Measurements from ENCODE around the gene EYS. TPM values are rescaled to one million over a fixed set of nuclear protein-coding genes. Genes with fewer than 3 reads are reported as not detected.

EYS gene
- total RNA-seq, 1 donor from 2014 or later: 2.1 TPM

- Histone ChIP-seq H3K4me1 (ENCODE audit: control insufficient read depth in 3 of 3, insufficient read depth in 3 of 3, low read length in 3 of 3) (no peaks in the 10 kb centered on the region), H3K9ac (ENCODE audit: low read depth in 1 of 3, low read length in 3 of 3) (no peak overlapping the region), H3K27ac (ENCODE audit: low read depth, low read length) (no peak overlapping the region), H3K36me3 (ENCODE audit: control insufficient read depth in 3 of 3, insufficient read depth in 3 of 3, low read length in 3 of 3) (no peaks in the 10 kb centered on the region), H3K9me3 (ENCODE audit: control insufficient read depth in 3 of 3, low read length in 3 of 3) (peaks cover 0 to 2% (median 0%) of the 10 kb centered on the region in 3 donors), H3K4me3 (ENCODE audit: low read length in 3 of 3) (no peak overlapping the region), H3K27me3 (ENCODE audit: control insufficient read depth in 3 of 3, insufficient read depth in 3 of 3, low read length in 3 of 3) (no peaks in the 10 kb centered on the region)
Measured at GRCh38 chr6:64293298-64293697, 1413.7 kb downstream of the EYS start.

DNA sequence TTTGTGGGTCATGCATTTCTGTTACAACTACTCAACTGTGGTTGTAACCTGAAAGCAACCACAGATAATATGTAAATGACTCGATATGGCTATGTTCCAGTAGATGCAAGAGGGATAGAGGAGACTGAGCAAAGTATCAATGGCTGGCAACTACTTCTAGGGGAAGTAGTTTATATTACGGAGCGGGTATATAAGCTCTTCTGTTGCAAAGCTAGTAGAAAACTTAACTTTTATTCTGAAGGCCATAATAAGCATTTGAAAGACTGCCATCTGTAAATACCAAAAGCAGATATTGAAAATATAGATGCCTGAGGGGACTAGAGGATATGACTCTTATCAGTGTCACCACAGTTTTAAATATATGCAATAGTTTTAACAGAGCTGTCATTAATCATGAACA is 1416.2 kb downstream of the EYS start:
- H3K36me3 ChIP-seq (ENCODE audit: control insufficient read depth in 3 of 3, insufficient read depth in 3 of 3, low read length in 3 of 3): no peaks in the 10 kb centered on the region
- H3K27ac ChIP-seq (ENCODE audit: low read depth, low read length): no peak overlapping the region
- no peaks in the 10 kb centered on the region for H3K9me3 ChIP-seq (ENCODE audit: control insufficient read depth in 3 of 3, low read length in 3 of 3)
- H3K4me1 ChIP-seq (ENCODE audit: control insufficient read depth in 3 of 3, insufficient read depth in 3 of 3, low read length in 3 of 3): no peaks in the 10 kb centered on the region
- H3K27me3 ChIP-seq (ENCODE audit: control insufficient read depth in 3 of 3, insufficient read depth in 3 of 3, low read length in 3 of 3): no peaks in the 10 kb centered on the region
- no peak overlapping the region for H3K9ac ChIP-seq (ENCODE audit: low read depth in 1 of 3, low read length in 3 of 3)
- no peak overlapping the region for H3K4me3 ChIP-seq (ENCODE audit: low read length in 3 of 3)

GRCh38 chr6:64289931-64290330 is 1417.1 kb downstream of the EYS start:
- Histone ChIP-seq H3K9ac (ENCODE audit: low read depth in 1 of 3, low read length in 3 of 3) (no peak overlapping the region), H3K4me1 (ENCODE audit: control insufficient read depth in 3 of 3, insufficient read depth in 3 of 3, low read length in 3 of 3) (no peaks in the 10 kb centered on the region), H3K4me3 (ENCODE audit: low read length in 3 of 3) (no peak overlapping the region), H3K9me3 (ENCODE audit: control insufficient read depth in 3 of 3, low read length in 3 of 3) (no peaks in the 10 kb centered on the region), H3K27ac (ENCODE audit: low read depth, low read length) (no peak overlapping the region), H3K36me3 (ENCODE audit: control insufficient read depth in 3 of 3, insufficient read depth in 3 of 3, low read length in 3 of 3) (no peaks in the 10 kb centered on the region), H3K27me3 (ENCODE audit: control insufficient read depth in 3 of 3, insufficient read depth in 3 of 3, low read length in 3 of 3) (no peaks in the 10 kb centered on the region)

DNA sequence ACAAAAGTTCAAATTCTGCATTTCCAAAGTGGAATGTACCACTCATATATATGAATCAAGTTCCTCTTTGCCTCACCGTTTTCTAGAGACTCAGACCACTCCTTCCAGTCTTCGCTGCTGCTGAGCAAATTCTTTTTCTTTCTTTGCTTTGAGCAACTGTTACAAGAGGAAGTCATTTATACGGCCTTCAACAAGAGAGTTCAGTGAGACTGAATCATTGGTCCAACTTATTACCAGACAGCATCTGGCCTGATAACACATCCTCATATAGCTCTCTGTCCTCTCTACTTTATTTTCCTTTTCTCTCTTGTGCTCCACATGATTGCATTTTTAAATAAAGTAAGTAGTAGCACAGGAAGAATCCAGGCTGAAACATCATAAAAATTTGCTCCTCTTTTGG is 1418.7 kb downstream of the EYS start:
- no peaks in the 10 kb centered on the region for H3K27me3 ChIP-seq (ENCODE audit: control insufficient read depth in 3 of 3, insufficient read depth in 3 of 3, low read length in 3 of 3)
- no peak overlapping the region for H3K9ac ChIP-seq (ENCODE audit: low read depth in 1 of 3, low read length in 3 of 3)
- no peaks in the 10 kb centered on the region for H3K36me3 ChIP-seq (ENCODE audit: control insufficient read depth in 3 of 3, insufficient read depth in 3 of 3, low read length in 3 of 3)
- no peak overlapping the region for H3K27ac ChIP-seq (ENCODE audit: low read depth, low read length)
- no peak overlapping the region for H3K4me3 ChIP-seq (ENCODE audit: low read length in 3 of 3)
- H3K9me3 ChIP-seq (ENCODE audit: control insufficient read depth in 3 of 3, low read length in 3 of 3): no peaks in the 10 kb centered on the region
- no peaks in the 10 kb centered on the region for H3K4me1 ChIP-seq (ENCODE audit: control insufficient read depth in 3 of 3, insufficient read depth in 3 of 3, low read length in 3 of 3)

- H3K9ac ChIP-seq (ENCODE audit: low read depth in 1 of 3, low read length in 3 of 3): no peak overlapping the region
- H3K4me3 ChIP-seq (ENCODE audit: low read length in 3 of 3): no peak overlapping the region
- no peaks in the 10 kb centered on the region for H3K4me1 ChIP-seq (ENCODE audit: control insufficient read depth in 3 of 3, insufficient read depth in 3 of 3, low read length in 3 of 3)
- H3K27me3 ChIP-seq (ENCODE audit: control insufficient read depth in 3 of 3, insufficient read depth in 3 of 3, low read length in 3 of 3): no peaks in the 10 kb centered on the region
- H3K36me3 ChIP-seq (ENCODE audit: control insufficient read depth in 3 of 3, insufficient read depth in 3 of 3, low read length in 3 of 3): no peaks in the 10 kb centered on the region
- no peak overlapping the region for H3K27ac ChIP-seq (ENCODE audit: low read depth, low read length)
- no peaks in the 10 kb centered on the region for H3K9me3 ChIP-seq (ENCODE audit: control insufficient read depth in 3 of 3, low read length in 3 of 3)
Measured at GRCh38 chr6:64281167-64281566, 1425.9 kb downstream of the EYS start.

DNA sequence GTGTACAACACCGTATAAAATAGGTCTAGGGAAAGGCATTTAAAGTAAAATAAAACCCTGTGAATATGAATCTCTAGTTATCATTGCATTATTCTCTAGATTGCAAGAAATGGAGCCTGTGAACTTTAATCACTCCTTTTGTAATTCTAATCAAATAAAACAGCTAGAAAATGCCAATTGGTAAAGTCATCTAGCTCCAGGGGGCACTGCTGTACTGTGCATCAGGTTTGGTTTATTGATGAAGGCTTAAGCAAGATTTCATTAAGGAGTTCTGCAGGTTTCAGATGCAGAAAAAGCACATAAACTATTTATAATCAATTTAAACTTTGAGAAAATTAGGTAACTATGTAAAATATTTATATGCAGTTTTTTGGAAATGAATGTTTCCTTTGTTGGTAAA is 1426.5 kb downstream of the EYS start:
- Histone ChIP-seq H3K27ac (ENCODE audit: low read depth, low read length) (no peak overlapping the region), H3K9ac (ENCODE audit: low read depth in 1 of 3, low read length in 3 of 3) (no peak overlapping the region), H3K27me3 (ENCODE audit: control insufficient read depth in 3 of 3, insufficient read depth in 3 of 3, low read length in 3 of 3) (no peaks in the 10 kb centered on the region), H3K4me3 (ENCODE audit: low read length in 3 of 3) (no peak overlapping the region), H3K36me3 (ENCODE audit: control insufficient read depth in 3 of 3, insufficient read depth in 3 of 3, low read length in 3 of 3) (no peaks in the 10 kb centered on the region), H3K4me1 (ENCODE audit: control insufficient read depth in 3 of 3, insufficient read depth in 3 of 3, low read length in 3 of 3) (no peaks in the 10 kb centered on the region), H3K9me3 (ENCODE audit: control insufficient read depth in 3 of 3, low read length in 3 of 3) (no peaks in the 10 kb centered on the region)

- Histone ChIP-seq H3K27me3 (ENCODE audit: control insufficient read depth in 3 of 3, insufficient read depth in 3 of 3, low read length in 3 of 3) (no peaks in the 10 kb centered on the region), H3K4me1 (ENCODE audit: control insufficient read depth in 3 of 3, insufficient read depth in 3 of 3, low read length in 3 of 3) (no peaks in the 10 kb centered on the region), H3K4me3 (ENCODE audit: low read length in 3 of 3) (no peak overlapping the region), H3K36me3 (ENCODE audit: control insufficient read depth in 3 of 3, insufficient read depth in 3 of 3, low read length in 3 of 3) (no peaks in the 10 kb centered on the region), H3K9ac (ENCODE audit: low read depth in 1 of 3, low read length in 3 of 3) (no peak overlapping the region), H3K9me3 (ENCODE audit: control insufficient read depth in 3 of 3, low read length in 3 of 3) (no peaks in the 10 kb centered on the region), H3K27ac (ENCODE audit: low read depth, low read length) (no peak overlapping the region)
Measured at GRCh38 chr6:64270083-64270482, 1436.9 kb downstream of the EYS start.

- H3K27ac ChIP-seq (ENCODE audit: low read depth, low read length): no peak overlapping the region
- H3K36me3 ChIP-seq (ENCODE audit: control insufficient read depth in 3 of 3, insufficient read depth in 3 of 3, low read length in 3 of 3): no peaks in the 10 kb centered on the region
- no peaks in the 10 kb centered on the region for H3K4me1 ChIP-seq (ENCODE audit: control insufficient read depth in 3 of 3, insufficient read depth in 3 of 3, low read length in 3 of 3)
- H3K9ac ChIP-seq (ENCODE audit: low read depth in 1 of 3, low read length in 3 of 3): no peak overlapping the region
- H3K9me3 ChIP-seq (ENCODE audit: control insufficient read depth in 3 of 3, low read length in 3 of 3): no peaks in the 10 kb centered on the region
- H3K27me3 ChIP-seq (ENCODE audit: control insufficient read depth in 3 of 3, insufficient read depth in 3 of 3, low read length in 3 of 3): no peaks in the 10 kb centered on the region
- H3K4me3 ChIP-seq (ENCODE audit: low read length in 3 of 3): no peak overlapping the region
Measured at GRCh38 chr6:64266351-64266821, 1440.6 kb downstream of the EYS start.

GRCh38 chr6:64263778-64264177 is 1443.2 kb downstream of the EYS start:
- no peak overlapping the region for H3K9ac ChIP-seq (ENCODE audit: low read depth in 1 of 3, low read length in 3 of 3)

DNA sequence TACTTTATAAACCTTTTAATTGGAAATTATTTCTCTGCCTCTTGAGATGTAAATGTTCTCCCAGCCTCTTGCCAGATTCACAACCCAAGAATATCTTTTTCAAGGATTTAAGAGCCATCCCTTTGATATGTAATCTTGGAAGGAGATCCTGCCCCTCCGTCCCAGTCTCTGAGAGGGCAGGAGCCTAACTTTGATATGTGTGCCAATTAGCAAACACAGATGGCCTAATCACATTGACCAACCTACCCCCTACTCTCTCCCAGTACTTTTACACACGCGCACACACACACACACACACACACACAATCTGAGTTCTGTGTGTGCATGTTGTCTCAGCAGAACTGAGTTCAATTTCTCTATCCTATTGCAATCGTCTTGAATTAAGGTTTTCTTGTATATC is 1447.7 kb downstream of the EYS start:
- H3K4me3 ChIP-seq (ENCODE audit: low read length in 3 of 3): no peak overlapping the region
- H3K36me3 ChIP-seq (ENCODE audit: control insufficient read depth in 3 of 3, insufficient read depth in 3 of 3, low read length in 3 of 3): no peaks in the 10 kb centered on the region
- H3K27ac ChIP-seq (ENCODE audit: low read depth, low read length): no peak overlapping the region
- H3K9me3 ChIP-seq (ENCODE audit: control insufficient read depth in 3 of 3, low read length in 3 of 3): no peaks in the 10 kb centered on the region
- H3K4me1 ChIP-seq (ENCODE audit: control insufficient read depth in 3 of 3, insufficient read depth in 3 of 3, low read length in 3 of 3): no peaks in the 10 kb centered on the region
- H3K9ac ChIP-seq (ENCODE audit: low read depth in 1 of 3, low read length in 3 of 3): no peak overlapping the region
- no peaks in the 10 kb centered on the region for H3K27me3 ChIP-seq (ENCODE audit: control insufficient read depth in 3 of 3, insufficient read depth in 3 of 3, low read length in 3 of 3)

More at GRCh38 chr6:64263778-64264177, 1443.2 kb downstream of the EYS start:
- Histone ChIP-seq H3K4me1 (ENCODE audit: control insufficient read depth in 3 of 3, insufficient read depth in 3 of 3, low read length in 3 of 3) (no peaks in the 10 kb centered on the region), H3K27ac (ENCODE audit: low read depth, low read length) (no peak overlapping the region), H3K9me3 (ENCODE audit: control insufficient read depth in 3 of 3, low read length in 3 of 3) (no peaks in the 10 kb centered on the region), H3K27me3 (ENCODE audit: control insufficient read depth in 3 of 3, insufficient read depth in 3 of 3, low read length in 3 of 3) (no peaks in the 10 kb centered on the region), H3K4me3 (ENCODE audit: low read length in 3 of 3) (no peak overlapping the region), H3K36me3 (ENCODE audit: control insufficient read depth in 3 of 3, insufficient read depth in 3 of 3, low read length in 3 of 3) (no peaks in the 10 kb centered on the region)

- H3K36me3 ChIP-seq (ENCODE audit: control insufficient read depth in 3 of 3, insufficient read depth in 3 of 3, low read length in 3 of 3): no peaks in the 10 kb centered on the region
- no peak overlapping the region for H3K4me3 ChIP-seq (ENCODE audit: low read length in 3 of 3)
- H3K4me1 ChIP-seq (ENCODE audit: control insufficient read depth in 3 of 3, insufficient read depth in 3 of 3, low read length in 3 of 3): no peaks in the 10 kb centered on the region
- no peaks in the 10 kb centered on the region for H3K27me3 ChIP-seq (ENCODE audit: control insufficient read depth in 3 of 3, insufficient read depth in 3 of 3, low read length in 3 of 3)
- no peak overlapping the region for H3K9ac ChIP-seq (ENCODE audit: low read depth in 1 of 3, low read length in 3 of 3)
- H3K27ac ChIP-seq (ENCODE audit: low read depth, low read length): no peak overlapping the region
- H3K9me3 ChIP-seq (ENCODE audit: control insufficient read depth in 3 of 3, low read length in 3 of 3): no peaks in the 10 kb centered on the region
Measured at GRCh38 chr6:64258752-64259151, 1448.3 kb downstream of the EYS start.

Measured in skeletal muscle tissue (tissue), 4 donors.